ENCODE measurements around the gene STXBP5.

Gene STXBP5

DNA sequence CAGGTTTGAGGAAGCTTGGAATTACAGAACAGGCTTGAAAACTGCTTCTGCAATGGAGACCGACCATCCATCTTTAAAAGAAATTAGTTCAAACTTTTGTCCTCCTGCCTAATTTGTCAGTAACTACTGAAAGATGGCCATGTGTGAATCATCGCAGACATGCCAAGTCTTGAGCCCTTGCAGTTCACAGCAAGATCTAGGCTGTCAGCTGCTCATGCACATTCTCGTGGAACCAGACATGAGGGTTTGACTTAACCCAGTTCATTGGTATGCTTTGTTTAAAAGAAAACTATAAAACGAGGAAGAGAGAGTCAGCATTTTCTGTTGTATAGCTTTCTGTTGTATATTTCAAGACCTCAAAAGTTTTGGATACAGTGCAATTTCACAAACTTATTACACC lies 230.3 kb downstream of the STXBP5 start (continued):
- TF ChIP-seq, protein P1, sequence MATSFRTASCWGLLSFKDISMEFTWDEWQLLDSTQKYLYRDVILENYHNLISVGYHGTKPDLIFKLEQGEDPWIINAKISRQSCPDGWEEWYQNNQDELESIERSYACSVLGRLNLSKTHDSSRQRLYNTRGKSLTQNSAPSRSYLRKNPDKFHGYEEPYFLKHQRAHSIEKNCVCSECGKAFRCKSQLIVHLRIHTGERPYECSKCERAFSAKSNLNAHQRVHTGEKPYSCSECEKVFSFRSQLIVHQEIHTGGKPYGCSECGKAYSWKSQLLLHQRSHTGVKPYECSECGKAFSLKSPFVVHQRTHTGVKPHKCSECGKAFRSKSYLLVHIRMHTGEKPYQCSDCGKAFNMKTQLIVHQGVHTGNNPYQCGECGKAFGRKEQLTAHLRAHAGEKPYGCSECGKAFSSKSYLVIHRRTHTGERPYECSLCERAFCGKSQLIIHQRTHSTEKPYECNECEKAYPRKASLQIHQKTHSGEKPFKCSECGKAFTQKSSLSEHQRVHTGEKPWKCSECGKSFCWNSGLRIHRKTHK (tag by site-specific recombination; IDR thresholded peaks at IDR 0.05), result no peak

DNA sequence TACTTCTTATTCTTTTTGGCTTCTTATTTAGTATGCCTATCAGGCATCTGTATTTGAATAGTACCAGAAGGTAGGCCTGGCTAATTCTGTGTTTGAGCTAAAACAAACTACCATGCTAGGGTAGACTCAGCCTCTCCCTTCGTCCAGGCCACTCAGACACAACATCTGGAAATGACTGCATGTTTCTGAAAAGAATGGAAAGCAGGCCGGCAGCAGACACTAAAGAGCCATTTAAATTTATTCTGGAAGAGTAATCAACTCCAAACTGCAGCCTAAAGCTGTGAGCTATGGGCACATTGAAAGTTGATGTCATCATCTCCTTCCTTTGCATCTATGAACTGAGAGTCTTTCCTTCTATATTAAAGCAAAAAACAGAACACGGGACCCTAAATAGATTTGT lies 233.4 kb downstream of the STXBP5 start:
- TF ChIP-seq YY1 (tag by site-specific recombination; IDR thresholded peaks at IDR 0.05), result no peak
- no peak for TF ChIP-seq ZNF654 (tag by site-specific recombination; IDR thresholded peaks at IDR 0.05; ENCODE audit: low read depth)
- TF ChIP-seq, protein P2, sequence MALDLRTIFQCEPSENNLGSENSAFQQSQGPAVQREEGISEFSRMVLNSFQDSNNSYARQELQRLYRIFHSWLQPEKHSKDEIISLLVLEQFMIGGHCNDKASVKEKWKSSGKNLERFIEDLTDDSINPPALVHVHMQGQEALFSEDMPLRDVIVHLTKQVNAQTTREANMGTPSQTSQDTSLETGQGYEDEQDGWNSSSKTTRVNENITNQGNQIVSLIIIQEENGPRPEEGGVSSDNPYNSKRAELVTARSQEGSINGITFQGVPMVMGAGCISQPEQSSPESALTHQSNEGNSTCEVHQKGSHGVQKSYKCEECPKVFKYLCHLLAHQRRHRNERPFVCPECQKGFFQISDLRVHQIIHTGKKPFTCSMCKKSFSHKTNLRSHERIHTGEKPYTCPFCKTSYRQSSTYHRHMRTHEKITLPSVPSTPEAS (tag by site-specific recombination; IDR thresholded peaks at IDR 0.05), result no peak
- TF ChIP-seq, protein P3, sequence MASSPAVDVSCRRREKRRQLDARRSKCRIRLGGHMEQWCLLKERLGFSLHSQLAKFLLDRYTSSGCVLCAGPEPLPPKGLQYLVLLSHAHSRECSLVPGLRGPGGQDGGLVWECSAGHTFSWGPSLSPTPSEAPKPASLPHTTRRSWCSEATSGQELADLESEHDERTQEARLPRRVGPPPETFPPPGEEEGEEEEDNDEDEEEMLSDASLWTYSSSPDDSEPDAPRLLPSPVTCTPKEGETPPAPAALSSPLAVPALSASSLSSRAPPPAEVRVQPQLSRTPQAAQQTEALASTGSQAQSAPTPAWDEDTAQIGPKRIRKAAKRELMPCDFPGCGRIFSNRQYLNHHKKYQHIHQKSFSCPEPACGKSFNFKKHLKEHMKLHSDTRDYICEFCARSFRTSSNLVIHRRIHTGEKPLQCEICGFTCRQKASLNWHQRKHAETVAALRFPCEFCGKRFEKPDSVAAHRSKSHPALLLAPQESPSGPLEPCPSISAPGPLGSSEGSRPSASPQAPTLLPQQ (tag by site-specific recombination; IDR thresholded peaks at IDR 0.05), result no peak
- no peak for TF ChIP-seq ZNF391 (tag by site-specific recombination; IDR thresholded peaks at IDR 0.05; ENCODE audit: borderline replicate concordance, low read depth)
- TF ChIP-seq ZNF658 (tag by site-specific recombination; IDR thresholded peaks at IDR 0.05), result no peak
- no peak for TF ChIP-seq ZNF629 (tag by site-specific recombination; IDR thresholded peaks at IDR 0.05)
- TF ChIP-seq, protein P4, sequence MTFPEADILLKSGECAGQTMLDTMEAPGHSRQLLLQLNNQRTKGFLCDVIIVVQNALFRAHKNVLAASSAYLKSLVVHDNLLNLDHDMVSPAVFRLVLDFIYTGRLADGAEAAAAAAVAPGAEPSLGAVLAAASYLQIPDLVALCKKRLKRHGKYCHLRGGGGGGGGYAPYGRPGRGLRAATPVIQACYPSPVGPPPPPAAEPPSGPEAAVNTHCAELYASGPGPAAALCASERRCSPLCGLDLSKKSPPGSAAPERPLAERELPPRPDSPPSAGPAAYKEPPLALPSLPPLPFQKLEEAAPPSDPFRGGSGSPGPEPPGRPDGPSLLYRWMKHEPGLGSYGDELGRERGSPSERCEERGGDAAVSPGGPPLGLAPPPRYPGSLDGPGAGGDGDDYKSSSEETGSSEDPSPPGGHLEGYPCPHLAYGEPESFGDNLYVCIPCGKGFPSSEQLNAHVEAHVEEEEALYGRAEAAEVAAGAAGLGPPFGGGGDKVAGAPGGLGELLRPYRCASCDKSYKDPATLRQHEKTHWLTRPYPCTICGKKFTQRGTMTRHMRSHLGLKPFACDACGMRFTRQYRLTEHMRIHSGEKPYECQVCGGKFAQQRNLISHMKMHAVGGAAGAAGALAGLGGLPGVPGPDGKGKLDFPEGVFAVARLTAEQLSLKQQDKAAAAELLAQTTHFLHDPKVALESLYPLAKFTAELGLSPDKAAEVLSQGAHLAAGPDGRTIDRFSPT (tag by site-specific recombination; IDR thresholded peaks at IDR 0.05), result no peak
- CTCF ChIA-PET, result no interaction called here
- no peaks in the 10 kb centered on the region for H3K36me3 ChIP-seq (ENCODE audit: control insufficient read depth in 2 of 2, insufficient read depth in 1 of 2, low read length in 2 of 2)

DNA sequence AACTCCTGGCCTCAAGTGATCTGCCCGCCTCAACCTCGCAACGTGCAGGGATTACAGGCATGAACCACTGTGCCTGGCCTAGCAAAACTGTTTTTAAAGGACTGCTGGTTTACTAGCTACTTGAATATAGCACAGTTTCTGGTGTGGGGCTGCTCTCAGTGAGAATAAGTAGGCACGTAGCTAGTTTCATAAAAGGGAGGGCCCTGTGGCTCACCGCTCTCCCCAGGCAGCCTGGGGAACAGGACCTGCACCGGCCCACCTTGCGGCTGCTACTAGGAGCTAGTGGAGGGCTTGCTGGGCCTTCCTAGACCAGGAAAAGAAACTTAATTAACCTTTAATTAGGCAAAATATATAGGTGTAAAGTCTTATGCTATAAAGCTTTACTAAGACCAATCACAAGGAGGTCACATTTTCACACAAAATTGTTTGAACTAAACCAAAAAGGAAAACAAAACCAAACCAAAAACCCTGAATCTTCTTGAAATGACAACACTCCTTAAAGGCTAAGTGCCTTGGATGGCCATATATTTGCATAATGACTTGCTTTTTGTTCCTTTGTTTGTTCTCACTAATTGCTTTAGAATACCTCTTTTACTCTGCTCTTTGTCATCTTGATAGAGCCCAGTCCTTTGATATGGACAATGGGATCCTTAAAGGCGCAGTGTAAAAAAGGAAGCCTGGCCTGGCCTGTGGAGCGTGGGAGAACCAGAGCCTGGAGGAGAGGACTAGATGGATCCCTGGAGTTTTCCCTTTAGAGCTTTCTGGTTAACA lies 234.7 kb downstream of the STXBP5 start:
- ChIA-PET CTCF (interaction anchor here (0.6 kb wide), 1 partner anchor 1017 kb away, joined by 4 read pairs; no protein-coding TSS in a partner anchor), POLR2A (no interaction called here)
- H3K9me3 ChIP-seq (ENCODE audit: control insufficient read depth, insufficient read depth, low read depth, low read length), result no peaks in the 10 kb centered on the region
- H3K27ac ChIP-seq (ENCODE audit: extremely low read depth, low read depth, low read length), result no peak overlapping the region
- H3K36me3 ChIP-seq (ENCODE audit: control insufficient read depth in 2 of 2, insufficient read depth in 1 of 2, low read length in 2 of 2), result no peaks in the 10 kb centered on the region
- H3K4me1 ChIP-seq (ENCODE audit: control insufficient read depth, insufficient read depth, low read length), result no peaks in the 10 kb centered on the region
- TF ChIP-seq ZNF544 (tag by site-specific recombination; IDR thresholded peaks at IDR 0.05) (no peak), ZNF426 (tag by site-specific recombination; IDR thresholded peaks at IDR 0.05) (no peak), ZNF558 (tag by site-specific recombination; IDR thresholded peaks at IDR 0.05) (no peak), ZNF555 (tag by site-specific recombination; conservative IDR thresholded peaks at IDR 0.05) (no peak), ZNF16 (tag by site-specific recombination; IDR thresholded peaks at IDR 0.05; ENCODE audit: low read depth) (no peak)
- TF ChIP-seq, protein P5, sequence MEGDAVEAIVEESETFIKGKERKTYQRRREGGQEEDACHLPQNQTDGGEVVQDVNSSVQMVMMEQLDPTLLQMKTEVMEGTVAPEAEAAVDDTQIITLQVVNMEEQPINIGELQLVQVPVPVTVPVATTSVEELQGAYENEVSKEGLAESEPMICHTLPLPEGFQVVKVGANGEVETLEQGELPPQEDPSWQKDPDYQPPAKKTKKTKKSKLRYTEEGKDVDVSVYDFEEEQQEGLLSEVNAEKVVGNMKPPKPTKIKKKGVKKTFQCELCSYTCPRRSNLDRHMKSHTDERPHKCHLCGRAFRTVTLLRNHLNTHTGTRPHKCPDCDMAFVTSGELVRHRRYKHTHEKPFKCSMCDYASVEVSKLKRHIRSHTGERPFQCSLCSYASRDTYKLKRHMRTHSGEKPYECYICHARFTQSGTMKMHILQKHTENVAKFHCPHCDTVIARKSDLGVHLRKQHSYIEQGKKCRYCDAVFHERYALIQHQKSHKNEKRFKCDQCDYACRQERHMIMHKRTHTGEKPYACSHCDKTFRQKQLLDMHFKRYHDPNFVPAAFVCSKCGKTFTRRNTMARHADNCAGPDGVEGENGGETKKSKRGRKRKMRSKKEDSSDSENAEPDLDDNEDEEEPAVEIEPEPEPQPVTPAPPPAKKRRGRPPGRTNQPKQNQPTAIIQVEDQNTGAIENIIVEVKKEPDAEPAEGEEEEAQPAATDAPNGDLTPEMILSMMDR (tag by site-specific recombination; IDR thresholded peaks at IDR 0.05), result no peak
- no peak overlapping the region for H3K4me3 ChIP-seq (ENCODE audit: low read depth, low read length)

More for the DNA sequence above, 233.4 kb downstream of the STXBP5 start:
- Histone ChIP-seq H3K4me3 (ENCODE audit: low read depth, low read length) (no peak overlapping the region), H3K4me1 (ENCODE audit: control insufficient read depth, insufficient read depth, low read length) (no peaks in the 10 kb centered on the region), H3K27ac (ENCODE audit: extremely low read depth, low read depth, low read length) (no peak overlapping the region), H3K9me3 (ENCODE audit: control insufficient read depth, insufficient read depth, low read depth, low read length) (no peaks in the 10 kb centered on the region)
- POLR2A ChIA-PET, result no interaction called here

All from HEK293 (cell line).